SKM-1 treated with dmso at 0.1 percent for 144 hours (cell line): ENCODE results near the gene RBBP8.

Experiments used
- DNase-seq: peaks from one replicate; lab custom pipeline; 2025; ENCODE audit not compliant: unreplicated experiment; lab: John Stamatoyannopoulos, UW

Gene RBBP8

DNA sequence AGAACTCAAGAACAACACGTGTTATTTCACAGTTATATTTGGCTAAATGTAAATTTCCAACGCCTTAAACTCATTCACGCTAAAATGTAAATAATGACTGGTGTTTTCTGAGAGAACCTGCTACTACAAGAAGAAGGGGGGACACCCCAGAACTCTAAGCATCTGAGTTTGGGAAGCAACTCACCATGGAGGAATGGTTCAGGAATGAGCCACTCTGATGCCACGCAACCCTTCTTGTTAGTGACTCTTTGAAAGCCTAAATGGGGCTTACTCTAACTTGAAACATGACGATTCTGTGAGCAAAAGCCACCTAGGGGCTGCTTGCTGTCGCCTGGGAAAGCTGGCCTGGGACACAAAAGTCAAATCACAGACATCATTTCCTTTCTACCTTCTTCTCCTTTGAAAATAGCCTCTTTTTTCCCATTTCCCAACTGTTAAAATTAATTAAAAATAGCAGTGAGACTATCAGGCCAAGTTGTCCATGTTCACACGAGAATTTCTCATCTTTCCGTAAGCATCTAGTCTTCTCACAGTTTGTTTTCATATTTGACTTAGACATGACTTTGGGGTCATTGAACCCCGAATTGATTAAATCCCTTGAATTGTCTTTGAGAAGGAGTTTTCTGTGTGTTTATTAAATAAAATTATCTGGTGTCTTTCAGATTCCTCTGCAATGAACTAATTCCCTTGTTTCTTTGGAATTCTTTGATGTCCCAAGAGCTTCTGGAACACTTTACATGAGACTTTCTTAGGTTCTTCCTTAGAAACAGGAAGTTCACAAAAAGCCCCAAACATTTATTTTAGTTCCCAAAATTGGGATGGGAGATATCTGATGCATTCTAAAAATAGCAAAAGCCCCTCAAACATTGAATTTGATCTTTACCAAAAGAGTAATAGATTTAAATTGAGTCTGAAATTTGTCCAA lies 126.7 kb downstream of the RBBP8 start:
- no peak for DNase-seq

GRCh38 chr18:23062011-23062410 lies 128.9 kb downstream of the RBBP8 start:
- DNase-seq = no peak

GRCh38 chr18:23063502-23063901 lies 130.4 kb downstream of the RBBP8 start:
- no peak for DNase-seq

- no peak for DNase-seq
Observed at GRCh38 chr18:23065234-23065806, 132.2 kb downstream of the RBBP8 start.

DNA sequence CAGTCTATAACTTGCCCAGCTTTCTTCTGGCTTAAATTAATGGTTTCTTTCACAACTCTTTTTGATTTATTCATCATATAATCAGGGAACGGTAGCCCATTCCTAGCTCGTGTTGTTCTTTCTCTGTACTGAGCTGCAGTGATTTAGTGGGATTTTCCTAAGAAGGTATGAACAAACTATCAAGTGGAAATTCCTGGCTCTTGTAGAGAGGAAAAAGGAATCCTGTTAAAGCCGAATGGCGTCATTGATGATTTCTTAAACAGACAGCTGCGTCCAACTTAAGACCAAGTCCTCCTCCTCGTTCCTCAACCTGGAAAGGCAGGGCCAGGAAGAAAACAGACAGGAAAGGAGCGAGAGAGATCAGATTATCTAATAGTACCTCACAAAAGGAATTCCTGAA lies 132.9 kb downstream of the RBBP8 start:
- no peak for DNase-seq

DNA sequence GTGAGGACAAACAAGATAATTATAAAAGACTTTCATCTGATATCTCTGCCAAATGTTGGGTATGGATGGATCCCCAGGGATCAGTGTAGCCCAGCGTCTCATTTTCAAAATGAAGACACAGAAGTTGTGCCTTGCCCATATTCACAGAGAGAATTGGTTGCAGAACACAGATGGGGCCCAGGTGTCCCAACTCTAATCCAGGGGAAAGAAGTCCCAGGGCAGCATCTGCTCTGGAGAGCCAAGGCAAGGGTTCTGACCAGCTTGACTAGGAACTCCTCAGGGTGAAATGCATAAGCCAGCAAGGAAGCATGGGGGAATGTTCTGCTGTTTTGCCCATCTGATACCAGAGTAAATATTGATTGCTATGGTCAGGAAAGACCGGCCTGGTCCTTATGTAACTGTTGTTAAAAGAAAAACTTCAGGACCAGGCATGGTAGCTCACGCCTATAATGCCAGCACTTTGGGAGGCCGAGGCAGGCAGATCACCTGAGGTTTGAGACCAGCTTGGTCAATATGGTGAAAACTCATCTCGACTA lies 133.4 kb downstream of the RBBP8 start:
- DNase-seq = no peak

GRCh38 chr18:23067236-23067635 lies 134.1 kb downstream of the RBBP8 start:
- no peak for DNase-seq

DNA sequence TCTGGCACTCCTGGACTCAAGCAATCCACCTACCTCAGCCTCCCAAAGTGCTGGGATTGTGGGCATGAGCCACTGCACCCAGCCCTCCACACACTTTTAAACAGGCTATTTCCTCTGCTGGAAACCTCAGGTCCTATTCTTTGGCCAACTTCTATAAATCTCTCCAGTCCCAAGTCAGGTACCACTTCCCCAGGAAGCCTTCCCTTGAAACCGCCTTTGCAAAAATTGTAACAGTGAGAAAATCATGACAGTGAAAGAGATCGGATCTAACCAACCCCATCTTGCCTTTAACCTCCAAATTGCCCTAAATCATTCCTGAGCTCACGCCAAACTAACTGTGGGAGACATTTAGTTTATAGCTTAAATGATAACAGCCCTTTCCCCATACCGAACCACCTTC lies 134.9 kb downstream of the RBBP8 start:
- DNase-seq = no peak

DNA sequence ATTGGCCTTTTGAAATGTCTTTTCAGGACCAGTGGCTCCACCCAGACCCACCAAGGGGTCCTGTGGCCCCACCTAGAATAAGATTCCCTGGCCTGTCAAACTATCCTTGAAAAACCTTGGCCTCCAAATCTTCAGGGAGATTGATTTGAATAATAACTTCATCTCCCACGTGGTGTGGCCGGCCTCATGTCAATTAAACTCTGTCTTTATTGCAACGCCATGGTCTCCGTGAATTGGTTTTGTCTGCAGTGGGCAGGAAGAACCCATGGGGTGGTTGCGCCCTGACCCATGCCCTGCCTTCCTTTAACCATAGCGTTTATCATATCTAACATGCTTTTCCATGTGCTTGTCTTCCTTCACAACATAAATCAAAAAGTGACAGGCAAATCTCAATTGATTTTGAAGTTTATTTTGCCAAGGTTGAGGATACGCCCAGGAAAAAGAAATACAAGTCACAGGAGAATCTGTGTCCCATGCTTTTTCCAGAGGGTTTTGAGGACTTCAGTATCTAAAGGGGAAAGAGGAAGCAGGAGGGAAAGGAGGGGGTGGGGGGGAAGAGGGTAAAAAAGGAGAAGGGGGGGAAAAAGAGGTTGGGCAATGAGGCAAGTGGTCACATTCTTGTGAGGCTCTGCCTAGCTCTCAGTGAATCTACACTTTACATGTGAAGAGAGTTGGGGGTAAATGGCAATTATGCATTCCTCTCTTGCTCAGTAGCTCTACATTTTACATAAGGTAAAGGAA lies 135.6 kb downstream of the RBBP8 start:
- DNase-seq = peak; percentile 78

DNA sequence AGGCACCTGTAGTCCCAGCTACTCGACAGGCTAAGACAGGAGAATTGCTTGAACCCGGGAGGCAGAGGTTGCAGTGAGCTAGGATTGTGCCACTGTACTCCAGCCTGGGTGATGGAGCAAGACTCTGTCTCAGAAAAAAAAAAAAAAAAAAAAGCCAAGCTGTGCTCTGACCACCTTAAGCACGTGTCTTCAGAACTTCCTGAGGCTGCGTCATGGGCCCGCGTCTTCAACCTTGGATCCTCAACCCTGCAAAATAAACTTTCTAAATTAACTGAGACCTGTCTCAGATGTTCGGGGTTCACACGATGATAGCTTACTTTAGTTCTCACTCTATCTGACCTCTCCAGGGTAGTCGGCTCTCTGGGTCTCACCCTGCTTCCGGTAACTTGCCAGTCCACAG lies 136.4 kb downstream of the RBBP8 start:
- DNase-seq = no peak

DNA sequence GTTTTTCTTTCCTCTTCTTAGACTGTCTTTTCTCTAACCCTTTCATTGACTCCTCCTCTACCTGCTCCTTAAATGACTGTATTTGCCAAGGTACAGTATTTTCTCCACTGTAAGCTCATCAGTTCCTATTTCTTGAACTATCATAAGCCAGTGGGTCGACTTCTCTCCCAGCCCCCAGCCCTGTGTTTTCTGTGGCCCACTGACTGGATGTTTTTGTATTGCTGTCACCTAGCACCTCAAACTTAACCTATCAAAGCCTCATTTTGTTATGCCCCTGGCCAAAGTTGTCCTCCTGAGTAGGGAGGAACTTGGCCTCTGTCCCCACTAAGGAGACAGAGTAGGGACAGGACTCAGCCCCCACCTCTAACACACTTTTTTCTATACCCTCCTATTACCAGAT lies 136.8 kb downstream of the RBBP8 start:
- DNase-seq = no peak

DNA sequence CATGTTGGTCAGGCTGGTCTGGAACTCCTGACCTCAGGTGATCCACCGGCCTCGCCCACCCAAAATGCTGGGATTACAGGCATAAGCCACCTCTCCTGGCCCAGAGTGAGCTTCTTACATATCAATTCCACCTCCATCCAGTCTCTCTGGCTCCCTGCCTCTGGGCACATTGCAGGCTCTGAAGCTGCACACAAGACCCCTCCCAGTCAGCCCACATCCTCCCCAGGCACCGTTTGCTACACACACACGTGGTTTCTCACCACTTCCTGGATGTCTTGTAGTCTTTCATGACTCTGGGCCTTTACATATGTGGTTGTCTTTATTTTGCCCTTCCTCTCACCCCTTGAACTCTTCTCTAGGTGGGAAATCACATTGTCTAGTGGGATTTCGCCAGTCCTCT lies 138.2 kb downstream of the RBBP8 start:
- peak; percentile 99 for DNase-seq

DNA sequence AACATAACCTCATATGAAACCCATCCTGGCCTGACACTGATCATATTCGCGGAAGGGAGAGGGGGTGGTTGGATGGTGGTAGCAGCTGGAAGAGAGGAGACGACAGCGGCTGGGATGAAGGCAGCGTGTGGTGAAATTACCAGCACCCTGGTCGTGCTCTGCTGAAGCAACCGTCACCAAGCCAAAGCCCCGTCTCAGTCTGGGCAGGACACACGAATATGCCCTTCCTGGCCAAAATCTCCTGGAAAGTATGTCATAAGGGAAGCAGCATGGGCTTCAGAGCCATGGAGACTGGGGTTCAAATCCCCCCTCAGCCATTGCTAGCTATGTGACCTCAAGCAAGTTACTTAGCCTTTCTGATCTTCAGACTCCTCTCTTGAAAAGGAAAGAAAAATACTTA lies 139.0 kb downstream of the RBBP8 start:
- no peak for DNase-seq

- no peak for DNase-seq
Observed at GRCh38 chr18:23073996-23074606, 141.0 kb downstream of the RBBP8 start.
